A673 (cell line): ENCODE results near the gene CD40. TPM values are rescaled to one million over a fixed set of nuclear protein-coding genes. Genes with fewer than 3 reads are reported as not detected.

Experiments
- BruUV-seq: library from RNA; stranded (reverse); fragments of 400-500 nt; replicated peaks from 2 replicates; lab custom pipeline; 2021; lab: Mats Ljungman, UMichigan
- CTCF ChIA-PET: fragments of 300-600 bp; sonication (Branson Sonifier 250); formaldehyde crosslinking; loops from one replicate; lab custom pipeline; 2022; ENCODE audit warnings: antibody characterized with exemption; lab: Charles Lee
- POLR2A ChIA-PET: fragments of 300-600 bp; sonication (Branson Sonifier 250); formaldehyde crosslinking; loops from one replicate; lab custom pipeline; 2022; ENCODE audit warnings: antibody characterized with exemption; ENCODE audit not compliant: low non-redundant PET; lab: Charles Lee
- DNase-seq: peaks from one replicate; pipeline ENCODE4 v3.0.0-alpha.2; 2015; ENCODE audit warnings: low spot score
- H3K27ac ChIP-seq: fragments of 200-600 bp; sonication (generic); 2 replicates; pipeline ENCODE4 v1.5.1; 2016; ENCODE audit warnings: mixed run types, low read depth, mild to moderate bottlenecking, mixed read lengths, antibody characterized with exemption, low read length; ENCODE audit not compliant: poor library complexity, severe bottlenecking
- H3K27me3 ChIP-seq: fragments of 200-600 bp; sonication (generic); replicated peaks from 2 replicates; pipeline ENCODE4 v1.6.1; 2017; ENCODE audit warnings: mixed run types, low read depth, mild to moderate bottlenecking, mixed read lengths, antibody characterized with exemption, low read length; ENCODE audit not compliant: insufficient read depth, poor library complexity
- H3K36me3 ChIP-seq: fragments of 200-600 bp; sonication (generic); 2 replicates; pipeline ENCODE4 v1.6.1; 2016; ENCODE audit warnings: mixed run types, mild to moderate bottlenecking, mixed read lengths, antibody characterized with exemption, low read length; ENCODE audit not compliant: insufficient read depth, poor library complexity, severe bottlenecking
- H3K4me1 ChIP-seq: fragments of 200-600 bp; sonication (generic); 2 replicates; pipeline ENCODE4 v1.6.1; 2017; ENCODE audit warnings: mixed run types, mild to moderate bottlenecking, mixed read lengths, antibody characterized with exemption, low read length; ENCODE audit not compliant: insufficient read depth, poor library complexity, severe bottlenecking
- H3K4me3 ChIP-seq: fragments of 200-600 bp; sonication (generic); 2 replicates; pipeline ENCODE4 v1.5.1; 2016; ENCODE audit warnings: low read depth, mixed run types, mild to moderate bottlenecking, mixed read lengths, low read length; ENCODE audit not compliant: poor library complexity, severe bottlenecking
- H3K9me3 ChIP-seq: fragments of 200-600 bp; sonication (generic); 2 replicates; pipeline ENCODE4 v1.6.1; 2016; ENCODE audit warnings: mixed run types, low read depth, mild to moderate bottlenecking, mixed read lengths, antibody characterized with exemption, low read length; ENCODE audit not compliant: poor library complexity, severe bottlenecking
- EZH2 ChIP-seq: fragments of 200-600 bp; sonication (generic); IDR thresholded peaks from 2 replicates; pipeline ENCODE4 v1.6.1; 2017; ENCODE audit warnings: borderline replicate concordance, low read depth, mild to moderate bottlenecking, mixed read lengths, antibody characterized with exemption, low read length; ENCODE audit not compliant: poor library complexity, severe bottlenecking
- intact Hi-C: fragments of 100-400 bp; cut with micrococcal nuclease; formaldehyde crosslinking; loops from one replicate; pipeline ENCODE4 v1.10.0; 2022; ENCODE audit not compliant: unreplicated experiment
- total RNA-seq: library from RNA; stranded (reverse); gene quantifications from 2 replicates; pipeline ENCODE4 v1.2.3, GENCODE V29; 2021
- TF ChIP-seq, protein P1 (sequence below): fragments of 300-800, 200-600 bp; sonication (generic); conservative IDR thresholded peaks from 2 replicates; pipeline ENCODE4 v1.5.1; 2017; ENCODE audit warnings: low read depth, mild to moderate bottlenecking, antibody characterized with exemption, low read length, moderate library complexity, mixed read lengths

Gene CD40
- total RNA-seq, 1 experiment from 2014 or later, result 16.3 TPM

DNA sequence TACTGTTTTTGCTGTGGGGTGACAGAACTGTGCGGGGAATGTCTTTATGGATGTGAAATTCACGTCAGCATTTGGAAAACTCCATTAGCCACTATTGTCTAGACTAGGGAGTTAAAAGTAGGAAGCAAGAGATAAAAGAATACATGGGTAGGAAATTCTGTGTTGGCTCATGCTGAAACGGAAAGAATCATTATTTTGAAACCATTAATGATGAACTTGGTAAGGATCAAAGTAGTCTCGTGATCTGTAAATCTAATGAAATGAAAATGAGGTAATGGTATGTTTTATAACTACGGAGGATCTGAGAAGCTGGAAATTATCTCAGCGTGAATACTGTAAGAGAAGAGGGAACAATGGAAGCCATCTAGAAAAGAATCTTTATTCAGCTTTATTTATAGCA lies 11.1 kb upstream of the CD40 start:
- TF ChIP-seq, protein P1, sequence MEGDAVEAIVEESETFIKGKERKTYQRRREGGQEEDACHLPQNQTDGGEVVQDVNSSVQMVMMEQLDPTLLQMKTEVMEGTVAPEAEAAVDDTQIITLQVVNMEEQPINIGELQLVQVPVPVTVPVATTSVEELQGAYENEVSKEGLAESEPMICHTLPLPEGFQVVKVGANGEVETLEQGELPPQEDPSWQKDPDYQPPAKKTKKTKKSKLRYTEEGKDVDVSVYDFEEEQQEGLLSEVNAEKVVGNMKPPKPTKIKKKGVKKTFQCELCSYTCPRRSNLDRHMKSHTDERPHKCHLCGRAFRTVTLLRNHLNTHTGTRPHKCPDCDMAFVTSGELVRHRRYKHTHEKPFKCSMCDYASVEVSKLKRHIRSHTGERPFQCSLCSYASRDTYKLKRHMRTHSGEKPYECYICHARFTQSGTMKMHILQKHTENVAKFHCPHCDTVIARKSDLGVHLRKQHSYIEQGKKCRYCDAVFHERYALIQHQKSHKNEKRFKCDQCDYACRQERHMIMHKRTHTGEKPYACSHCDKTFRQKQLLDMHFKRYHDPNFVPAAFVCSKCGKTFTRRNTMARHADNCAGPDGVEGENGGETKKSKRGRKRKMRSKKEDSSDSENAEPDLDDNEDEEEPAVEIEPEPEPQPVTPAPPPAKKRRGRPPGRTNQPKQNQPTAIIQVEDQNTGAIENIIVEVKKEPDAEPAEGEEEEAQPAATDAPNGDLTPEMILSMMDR, result no peak
- TF ChIP-seq EZH2, result no peak
- no peak for DNase-seq
- Histone ChIP-seq H3K27me3 (peaks cover 45% of the 10 kb centered on the region), H3K9me3 (no peaks in the 10 kb centered on the region), H3K36me3 (no peaks in the 10 kb centered on the region), H3K27ac (no peak overlapping the region), H3K4me1 (no peaks in the 10 kb centered on the region), H3K4me3 (no peak overlapping the region)
- POLR2A ChIA-PET, result no interaction called here
- CTCF ChIA-PET, result interaction anchor here (0.7 kb wide), 1 partner anchor 242 kb away, joined by 3 read pairs; no protein-coding TSS in a partner anchor
- BruUV-seq, result no TSS peak
- intact Hi-C loops, result no loop called here

DNA sequence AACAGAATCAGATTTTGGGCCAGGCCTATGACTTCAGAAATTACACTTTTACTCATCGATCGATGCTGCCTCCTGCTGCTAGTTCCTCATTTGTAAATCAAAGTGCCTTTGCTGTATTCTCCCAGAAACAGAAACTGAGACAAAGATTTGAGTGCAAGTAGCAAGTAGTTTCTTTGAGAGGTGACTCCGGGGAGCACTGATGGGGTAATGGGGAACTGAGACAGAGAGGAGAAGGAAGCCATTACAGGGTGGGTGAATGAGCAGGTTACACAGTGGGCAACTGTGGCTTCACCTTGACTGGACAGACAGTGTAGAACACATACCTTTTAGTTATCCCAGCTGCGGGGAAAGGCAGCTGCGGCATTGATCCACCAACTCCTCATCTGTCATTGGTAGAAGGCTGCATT lies 9.7 kb upstream of the CD40 start:
- no peak for DNase-seq
- no peak overlapping the region for H3K4me3 ChIP-seq
- H3K4me1 ChIP-seq, result no peaks in the 10 kb centered on the region
- no TSS peak for BruUV-seq
- intact Hi-C loops, result no loop called here
- ChIA-PET POLR2A (no interaction called here), CTCF (no interaction called here)
- H3K27ac ChIP-seq, result no peak overlapping the region
- TF ChIP-seq, protein P1, result no peak
- no peak for TF ChIP-seq EZH2
- no peaks in the 10 kb centered on the region for H3K36me3 ChIP-seq
- peaks cover 45% of the 10 kb centered on the region for H3K27me3 ChIP-seq
- H3K9me3 ChIP-seq, result no peaks in the 10 kb centered on the region

DNA sequence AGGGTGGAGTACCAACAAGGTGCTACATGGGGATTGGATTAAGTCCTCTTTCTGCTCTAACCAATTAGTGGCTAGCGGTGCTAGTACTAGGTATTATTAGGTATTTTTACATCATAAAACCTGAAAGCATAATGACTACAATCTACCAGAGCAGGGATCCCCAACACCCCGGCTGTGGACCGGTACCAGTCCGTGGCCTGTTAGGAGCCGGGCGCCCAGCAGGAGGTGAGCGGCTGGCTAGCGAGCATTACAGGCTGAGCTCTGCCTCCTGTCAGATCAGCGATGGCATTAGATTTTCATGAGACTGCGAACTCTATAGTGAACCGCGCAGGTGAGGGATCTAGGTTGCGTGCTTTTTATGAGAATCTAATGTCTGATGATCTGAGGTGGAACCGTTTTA lies 9.1 kb upstream of the CD40 start:
- POLR2A ChIA-PET, result no interaction called here
- TF ChIP-seq, protein P1, result no peak
- no peak for TF ChIP-seq EZH2
- intact Hi-C loops, result no loop called here
- Histone ChIP-seq H3K4me3 (no peak overlapping the region), H3K36me3 (no peaks in the 10 kb centered on the region), H3K4me1 (no peaks in the 10 kb centered on the region), H3K27ac (no peak overlapping the region), H3K9me3 (no peaks in the 10 kb centered on the region), H3K27me3 (peaks cover 45% of the 10 kb centered on the region)
- no TSS peak for BruUV-seq
- CTCF ChIA-PET, result no interaction called here
- DNase-seq, result no peak
